Measurements from ENCODE around the gene TUBGCP6.

TUBGCP6 gene

DNA sequence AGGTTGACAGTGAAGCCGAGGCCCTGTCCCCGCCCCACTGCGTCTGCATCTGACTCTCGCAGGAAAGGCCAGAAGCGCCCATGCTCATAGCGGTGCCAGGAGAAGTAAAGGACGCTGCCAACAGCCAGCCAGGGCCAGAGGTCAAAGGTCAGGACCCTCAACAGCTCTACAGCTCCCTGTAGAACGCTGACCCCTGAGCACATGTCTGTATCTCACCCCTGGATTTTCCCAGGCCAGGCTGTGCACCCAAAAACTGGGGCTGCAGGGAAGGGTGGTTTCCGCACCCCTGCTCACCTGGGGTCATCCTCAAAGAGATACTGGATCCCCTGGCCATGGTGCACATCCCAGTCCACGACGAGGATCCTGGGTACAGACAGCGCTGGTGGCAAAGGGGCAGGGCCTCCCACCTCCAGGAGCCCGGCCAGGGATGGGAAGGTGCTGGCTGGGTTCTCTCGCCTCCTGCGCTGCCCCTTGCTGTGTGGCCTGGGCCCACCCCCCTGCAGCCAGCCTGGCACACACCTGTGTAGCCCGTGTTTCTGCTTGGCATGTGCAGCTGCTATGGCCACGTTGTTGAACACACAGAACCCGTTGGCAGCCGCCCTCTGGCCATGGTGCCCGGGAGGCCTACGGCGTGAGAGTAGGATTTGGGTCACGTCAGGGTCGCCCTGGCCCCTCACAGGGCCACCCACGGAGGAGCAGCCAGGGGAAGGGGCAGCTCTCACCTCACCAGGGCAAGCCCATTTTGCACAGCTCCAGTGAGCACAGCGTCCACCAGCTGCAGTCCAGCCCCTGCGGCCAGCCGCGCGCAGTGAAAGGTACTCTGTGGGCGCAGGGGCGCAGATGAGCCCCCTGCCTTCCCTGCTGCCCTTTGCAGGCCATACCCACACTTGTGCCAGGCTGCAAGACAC, 4.8 kb upstream of the TUBGCP6 start:
- DNase-seq, result no peak

DNA sequence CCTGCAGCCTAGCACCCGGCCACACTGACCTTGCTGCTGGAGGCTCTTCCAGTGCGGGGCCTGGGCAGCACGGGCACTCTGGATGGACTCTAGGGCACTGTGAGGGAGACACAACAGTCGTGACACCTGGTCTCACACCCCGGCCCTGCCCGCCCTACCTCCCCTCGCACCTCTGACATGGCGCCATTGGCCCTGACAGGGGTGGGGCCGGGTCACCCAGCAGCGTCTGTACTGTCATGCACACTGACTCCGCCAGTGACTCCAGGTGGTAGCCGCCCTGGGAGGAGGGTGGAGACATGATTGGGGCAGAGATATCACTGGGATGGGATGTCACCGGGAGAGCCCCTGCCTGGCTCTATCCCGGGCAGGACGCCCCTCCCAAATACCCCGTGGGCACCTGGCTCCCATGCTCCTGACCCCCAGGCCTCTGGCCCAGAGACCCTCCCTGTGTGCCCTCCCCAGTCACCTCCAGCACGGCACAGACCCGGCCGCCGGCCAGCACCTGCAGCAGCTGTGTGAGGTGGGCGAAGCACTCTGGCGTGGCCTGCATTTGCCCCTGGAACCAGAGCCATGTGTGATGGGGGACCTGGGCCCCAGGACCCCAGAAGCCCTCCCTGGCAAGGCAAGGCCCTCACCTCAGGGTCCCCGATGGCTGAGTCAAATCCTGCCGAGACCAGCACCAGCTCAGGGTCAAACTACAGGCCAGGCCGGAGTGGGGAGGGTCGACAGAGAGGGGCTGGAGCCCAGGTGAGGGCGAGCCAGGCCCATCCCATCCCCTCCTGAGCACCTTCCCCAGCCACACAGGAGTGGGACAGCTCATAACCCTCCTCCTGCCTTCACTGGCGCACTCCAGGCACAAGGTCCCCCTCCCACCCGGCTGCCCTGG, 3.6 kb upstream of the TUBGCP6 start:
- DNase-seq, result no peak

DNA sequence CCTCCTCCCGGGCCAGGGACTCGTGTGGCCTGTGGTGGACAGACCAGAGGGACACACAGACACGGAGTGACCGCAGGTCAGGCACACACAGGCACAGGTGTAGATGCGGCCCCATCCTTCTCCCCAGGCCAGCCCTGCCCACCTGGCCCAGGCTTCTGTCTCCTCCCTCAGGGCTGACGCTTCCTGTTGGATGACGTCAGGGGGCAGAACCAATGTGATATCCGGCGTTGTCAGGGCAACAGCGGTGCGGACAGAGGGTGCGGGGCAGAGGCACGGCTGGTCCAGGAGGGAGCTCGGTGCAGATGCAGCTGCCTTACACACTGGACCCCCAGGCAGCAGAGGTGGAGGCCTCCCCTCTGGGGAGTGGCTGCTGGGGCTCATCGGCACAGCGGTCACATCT, 2.9 kb upstream of the TUBGCP6 start:
- DNase-seq, result no peak

DNA sequence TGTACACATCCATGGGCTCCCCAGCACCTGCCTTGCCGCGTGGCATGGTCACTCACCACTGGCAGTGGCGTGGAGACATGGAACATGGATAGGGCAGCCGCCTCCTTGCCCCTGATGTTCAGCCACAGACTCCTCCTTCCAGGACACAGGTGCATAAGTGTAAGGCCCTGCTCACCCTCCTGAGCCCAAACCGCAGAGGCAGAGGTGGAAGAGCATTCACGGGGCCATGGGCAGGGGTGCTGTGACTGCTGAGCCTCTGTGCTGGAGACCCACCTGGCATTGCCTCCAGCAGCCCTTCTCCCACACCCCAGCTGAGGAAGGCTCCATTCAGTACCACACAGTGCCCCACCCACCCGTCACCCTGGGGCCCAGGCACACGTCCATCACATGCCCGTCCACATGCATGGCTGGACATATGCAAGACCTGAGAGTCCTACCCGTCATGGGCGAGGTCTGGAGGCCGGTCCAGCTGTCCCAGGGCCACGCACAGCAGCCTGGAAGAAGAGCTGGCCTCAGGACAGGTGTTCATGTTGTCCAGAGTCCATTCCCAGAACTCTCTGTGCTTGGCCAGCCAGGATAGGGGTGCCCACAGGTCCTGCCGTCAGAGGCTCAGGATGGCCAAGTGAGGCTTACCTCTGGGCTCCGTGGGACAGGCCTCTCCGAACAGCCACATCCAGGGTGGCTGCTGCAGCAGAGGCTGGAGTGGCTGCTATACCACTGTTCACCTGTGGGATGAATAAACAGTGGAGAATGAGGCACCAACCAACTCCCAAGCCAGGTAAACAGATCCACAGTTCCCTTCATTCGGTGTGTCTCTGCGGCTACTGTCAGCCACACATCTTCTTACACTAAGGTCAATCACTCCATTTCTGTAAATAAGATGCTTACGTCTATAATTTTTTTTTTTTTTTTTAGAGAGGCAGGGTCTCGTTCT, 1.7 kb upstream of the TUBGCP6 start:
- DNase-seq, result no peak

DNA sequence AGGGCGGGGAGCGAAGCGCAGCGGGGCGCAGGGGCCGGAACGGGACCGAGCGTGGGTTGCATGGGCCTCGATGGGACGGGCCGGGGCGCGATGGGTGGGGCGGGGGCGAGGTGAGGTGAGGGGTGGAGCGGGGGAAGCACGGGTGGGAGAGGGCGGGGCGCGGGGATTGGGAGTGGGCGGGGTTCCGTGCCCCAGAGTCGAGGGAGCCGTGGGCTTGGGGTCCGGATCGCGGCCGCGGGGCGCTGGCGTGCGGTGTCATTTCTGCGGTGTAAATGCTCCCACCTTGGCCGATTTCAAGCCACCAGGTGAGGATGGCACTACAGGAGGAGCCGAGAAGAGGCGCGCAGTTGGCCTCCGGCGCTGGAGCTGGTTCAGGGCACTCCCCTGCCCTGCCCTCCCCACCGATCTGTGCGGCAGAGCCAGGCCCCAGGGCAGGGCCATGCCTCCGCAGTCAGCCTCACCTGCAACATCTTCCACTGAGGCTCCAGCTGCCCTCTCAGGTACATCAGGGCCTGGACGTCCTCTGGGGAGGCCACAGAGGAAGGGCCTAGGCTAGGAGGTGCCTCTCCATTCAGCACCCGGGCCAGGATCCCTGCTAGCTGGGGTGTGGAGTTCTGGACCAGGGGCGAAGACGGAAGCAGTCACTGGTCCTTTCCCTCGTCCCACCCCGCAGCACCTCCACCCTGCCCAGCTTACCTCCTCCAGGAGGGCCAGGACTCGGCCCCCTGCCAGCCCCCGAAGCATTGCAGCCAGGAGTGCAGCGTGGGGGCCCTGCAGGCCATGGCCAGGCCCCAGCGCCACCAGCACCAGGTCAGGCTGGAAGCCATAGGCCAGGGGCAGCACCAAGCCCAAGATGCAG, 620 bp upstream of the TUBGCP6 start:
- DNase-seq, result no peak

DNA sequence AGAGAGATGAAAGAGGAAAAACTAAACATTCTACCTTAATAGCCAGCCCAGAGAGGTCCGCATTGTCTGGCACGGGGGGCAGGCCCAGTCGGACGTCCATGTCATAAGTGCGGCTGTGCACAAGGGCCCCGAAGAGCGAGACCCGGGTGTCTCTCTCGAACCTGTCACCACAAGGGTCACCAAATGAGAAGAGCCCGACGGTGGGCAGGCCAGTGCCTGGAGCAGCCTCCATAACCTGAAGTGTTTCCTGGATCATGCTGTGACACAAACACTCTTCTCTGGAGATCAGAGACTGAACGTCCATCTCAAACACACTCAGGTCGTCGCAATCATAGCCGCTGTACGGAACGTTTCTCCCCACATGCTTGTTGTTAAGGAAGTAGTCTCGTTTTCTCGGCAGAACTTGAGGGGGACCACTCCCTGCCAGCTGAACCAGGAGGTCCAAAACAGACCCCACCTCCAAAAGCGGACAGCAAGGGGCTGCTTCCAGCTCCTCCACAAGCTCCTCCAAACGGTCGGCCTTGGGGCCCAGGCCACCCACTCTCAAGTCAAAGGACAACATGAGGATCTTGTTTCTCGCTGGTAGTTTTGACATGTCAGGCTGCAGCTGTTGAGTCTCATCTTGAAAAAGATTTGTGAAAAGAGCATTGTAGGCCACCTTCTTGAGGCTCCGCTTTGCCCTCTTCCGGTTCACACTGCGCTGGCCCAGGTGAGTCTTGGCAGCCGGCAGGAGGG, 971 bp downstream of the TUBGCP6 start:
- DNase-seq, result no peak

DNA sequence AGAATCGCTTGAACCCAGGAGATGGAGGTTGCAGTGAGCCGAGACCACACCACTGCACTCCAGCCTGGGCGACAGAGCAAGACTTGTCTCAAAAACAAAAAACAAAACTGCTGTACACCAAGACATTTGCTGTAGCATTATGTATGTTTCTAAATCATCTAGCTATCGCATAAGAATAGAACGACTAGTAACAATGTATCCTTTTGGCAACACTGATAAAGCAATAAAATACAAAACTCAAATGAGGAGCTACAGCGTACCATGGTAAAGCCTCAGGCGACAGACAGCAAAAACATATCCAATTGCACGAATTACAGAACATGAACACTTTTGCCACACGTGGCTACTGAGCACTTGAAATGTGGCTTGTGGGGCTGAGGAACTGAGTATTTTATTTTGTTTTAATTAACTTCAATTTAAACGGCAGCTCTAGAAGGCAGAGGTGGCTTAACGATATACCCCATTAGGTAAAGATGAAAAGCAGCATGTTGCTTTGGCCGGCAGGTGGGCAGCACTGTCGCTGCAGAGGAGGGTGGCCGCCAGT, 2.3 kb downstream of the TUBGCP6 start:
- DNase-seq, result no peak

DNA sequence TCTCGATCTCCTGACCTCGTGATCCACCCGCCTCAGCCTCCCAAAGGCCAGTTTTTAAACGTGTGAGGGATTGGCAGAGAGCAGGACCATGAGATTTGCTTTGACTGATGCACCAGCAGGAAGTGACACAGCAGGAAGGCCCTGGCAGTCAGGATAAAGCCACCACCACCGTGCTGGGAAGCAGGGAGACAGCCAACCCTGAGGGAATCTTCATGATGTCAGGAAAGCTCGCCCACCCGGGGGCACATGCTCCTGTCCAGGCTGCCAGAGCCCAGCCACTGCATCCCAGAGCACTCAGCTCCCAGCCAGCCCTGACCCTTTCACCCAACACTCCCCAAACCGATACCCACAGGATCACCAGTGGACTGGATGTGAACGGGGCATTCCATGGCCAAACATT, 6.1 kb downstream of the TUBGCP6 start:
- DNase-seq, result no peak

DNA sequence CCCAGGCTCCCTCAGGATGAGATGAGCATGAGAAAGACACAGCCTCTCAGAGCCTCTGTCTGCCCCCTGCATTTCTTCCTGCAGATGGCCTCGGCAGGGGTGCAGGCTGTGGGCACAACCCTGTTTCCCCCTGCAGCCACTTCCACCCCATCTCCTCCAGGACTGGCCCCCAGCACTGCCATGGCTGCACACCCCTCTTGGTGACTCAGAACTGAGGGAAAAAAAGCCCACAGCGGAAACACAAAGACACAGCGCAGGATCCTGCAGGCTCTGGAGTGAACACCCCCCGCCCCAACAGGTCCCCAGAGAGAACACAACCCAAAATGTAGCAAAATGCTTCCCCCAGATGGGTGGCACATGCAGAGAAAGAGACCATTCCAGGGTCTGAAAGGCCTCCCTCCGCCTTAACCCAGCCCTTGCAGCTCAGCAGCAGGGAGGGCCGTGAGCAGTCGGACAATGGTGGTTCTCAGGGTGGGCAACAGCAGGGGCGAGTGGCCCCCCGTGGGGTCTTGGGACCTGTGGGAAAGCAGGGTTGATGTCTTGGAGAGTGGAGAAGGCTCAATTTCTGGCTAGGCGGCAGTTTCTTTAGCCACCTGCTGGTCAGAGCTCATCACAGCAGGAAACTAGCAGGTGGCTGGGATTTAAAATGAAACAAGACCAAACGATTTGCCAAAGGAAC, 8.0 kb downstream of the TUBGCP6 start:
- peak; percentile 37 for DNase-seq

DNA sequence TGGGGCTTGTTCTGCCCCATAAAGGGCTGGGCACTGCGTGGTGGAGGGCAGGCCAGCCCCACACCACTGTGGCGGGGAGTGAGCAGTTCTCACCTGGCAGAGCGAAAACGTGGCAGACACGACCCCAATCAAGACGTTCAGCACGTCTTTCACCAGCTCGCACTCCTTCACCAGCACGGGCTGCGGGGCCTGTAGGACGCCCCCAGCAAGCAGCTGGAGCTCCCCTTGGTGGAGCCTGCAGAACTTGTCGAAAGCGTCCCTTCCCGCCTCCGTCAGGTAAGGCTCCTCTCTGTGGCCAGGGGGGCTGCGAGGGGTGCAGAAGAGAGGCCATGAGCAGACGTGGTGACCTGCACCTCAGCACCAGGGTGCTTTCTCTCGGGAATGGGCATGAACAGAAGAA, 11.6 kb downstream of the TUBGCP6 start:
- no peak for DNase-seq

DNA sequence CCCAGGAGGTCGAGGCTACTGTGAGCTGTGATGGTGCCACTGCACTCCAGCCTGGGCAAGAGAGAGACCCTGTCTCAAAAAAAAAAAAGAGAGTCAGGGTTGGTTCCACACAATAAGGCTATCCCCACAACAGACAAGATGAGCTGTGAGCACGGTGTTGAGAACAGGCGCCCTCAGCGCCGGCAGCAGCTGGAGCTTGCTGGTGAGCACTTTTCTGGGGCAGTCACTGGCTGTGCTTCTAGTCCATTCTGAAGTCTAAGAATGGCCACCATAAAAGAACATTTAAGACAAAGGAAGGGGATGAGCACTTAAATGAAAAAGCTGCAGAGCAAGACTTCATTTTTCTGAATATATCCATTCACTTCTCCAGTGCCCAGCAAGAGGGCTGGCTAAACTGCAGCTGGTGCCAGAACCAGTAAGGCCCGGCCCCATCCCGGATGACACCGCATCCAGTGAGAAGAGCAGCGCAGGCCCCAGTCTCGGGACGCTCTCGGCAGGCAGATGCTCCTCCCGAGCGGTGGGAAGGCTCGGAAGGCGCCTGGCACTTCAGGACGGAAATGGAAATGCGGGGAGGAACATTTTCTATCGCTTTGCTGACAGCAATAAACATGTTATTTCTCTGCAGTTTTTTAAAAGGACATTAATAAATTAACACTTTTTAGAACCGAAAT, 12.2 kb downstream of the TUBGCP6 start:
- DNase-seq, result no peak

DNA sequence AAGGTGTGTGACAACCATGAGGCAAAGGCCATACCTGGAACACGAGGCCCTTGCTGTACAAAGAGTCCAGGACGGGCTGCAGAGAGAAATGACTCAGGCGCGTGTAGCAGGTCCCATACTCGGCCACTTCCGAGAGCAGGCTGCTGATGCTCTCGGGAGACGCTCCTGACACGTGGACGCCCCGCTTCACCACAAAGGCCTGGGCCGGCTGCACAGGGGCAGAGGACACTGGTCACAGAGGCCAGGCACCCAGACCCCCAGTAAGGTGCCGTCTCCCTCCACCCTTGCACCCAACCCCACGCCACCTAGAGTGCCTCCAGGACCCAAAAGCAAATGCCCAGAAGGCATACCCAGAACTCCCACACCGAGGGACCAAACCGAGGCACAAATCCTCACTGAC, 15.5 kb downstream of the TUBGCP6 start:
- no peak for DNase-seq

DNA sequence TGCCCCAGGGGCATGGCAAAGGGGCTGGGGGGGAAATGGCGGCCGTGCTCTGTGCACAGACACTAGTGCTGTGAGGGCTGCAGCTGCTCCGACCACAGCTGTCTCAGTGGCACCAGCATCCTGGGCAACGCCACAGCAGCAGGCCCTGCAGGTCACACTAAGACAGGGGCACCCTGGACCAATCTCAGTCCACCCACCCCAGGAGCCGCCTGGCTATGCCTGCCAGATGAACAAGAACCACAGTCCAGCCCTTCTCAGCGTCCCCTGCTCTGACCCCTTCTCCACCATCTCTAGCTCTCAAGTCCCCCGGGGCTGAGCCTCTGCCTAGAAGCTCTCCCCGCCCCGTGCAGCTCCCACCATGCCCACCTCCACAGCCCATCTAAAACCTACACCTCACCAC, 16.5 kb downstream of the TUBGCP6 start:
- no peak for DNase-seq

DNA sequence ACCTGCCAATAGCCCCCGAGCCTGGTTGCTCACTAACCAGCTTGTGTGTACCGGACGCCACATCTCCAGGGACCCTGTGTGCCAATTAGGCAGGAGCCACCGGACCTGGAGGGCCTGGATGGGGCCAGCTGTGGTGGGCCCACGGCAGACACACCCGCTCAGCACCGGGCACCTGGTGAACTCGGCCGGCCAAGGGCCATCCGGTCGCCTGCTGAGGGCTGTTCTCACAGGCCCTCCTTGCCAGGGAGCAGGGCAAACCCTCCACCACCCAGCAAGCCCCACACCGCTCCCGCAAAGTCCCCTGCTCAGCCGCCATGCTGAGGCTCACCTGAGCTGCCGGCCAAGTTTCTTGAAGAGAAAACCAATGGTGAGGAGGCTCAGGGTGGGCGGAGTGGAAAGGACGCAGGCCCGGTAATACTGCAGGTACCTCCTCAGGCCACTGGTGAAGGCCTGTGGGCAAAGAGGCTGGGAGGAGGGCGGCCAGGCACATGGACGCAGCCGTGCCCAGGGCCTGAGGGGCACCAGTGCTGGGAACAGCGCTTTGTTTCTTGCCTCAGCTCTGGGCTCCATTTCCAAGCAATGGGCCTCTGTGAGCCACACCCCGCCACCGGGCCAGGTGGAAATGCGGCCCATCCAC, 17.1 kb downstream of the TUBGCP6 start:
- no peak for DNase-seq

DNA sequence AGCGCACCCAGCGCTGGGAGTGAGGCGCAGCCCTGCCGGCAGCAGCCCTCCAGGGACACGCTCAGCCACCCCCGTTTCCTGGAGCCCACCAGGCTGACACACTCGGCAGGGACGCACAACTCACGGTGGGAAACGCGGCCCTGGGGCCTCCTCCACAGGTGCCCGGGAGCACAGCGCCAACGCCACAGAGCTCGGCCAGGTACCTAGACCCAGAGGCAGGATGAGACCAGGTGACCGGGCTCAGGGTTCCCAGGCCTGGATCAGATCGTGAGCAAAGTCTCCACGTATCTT, 18.0 kb downstream of the TUBGCP6 start:
- no peak for DNase-seq

DNA sequence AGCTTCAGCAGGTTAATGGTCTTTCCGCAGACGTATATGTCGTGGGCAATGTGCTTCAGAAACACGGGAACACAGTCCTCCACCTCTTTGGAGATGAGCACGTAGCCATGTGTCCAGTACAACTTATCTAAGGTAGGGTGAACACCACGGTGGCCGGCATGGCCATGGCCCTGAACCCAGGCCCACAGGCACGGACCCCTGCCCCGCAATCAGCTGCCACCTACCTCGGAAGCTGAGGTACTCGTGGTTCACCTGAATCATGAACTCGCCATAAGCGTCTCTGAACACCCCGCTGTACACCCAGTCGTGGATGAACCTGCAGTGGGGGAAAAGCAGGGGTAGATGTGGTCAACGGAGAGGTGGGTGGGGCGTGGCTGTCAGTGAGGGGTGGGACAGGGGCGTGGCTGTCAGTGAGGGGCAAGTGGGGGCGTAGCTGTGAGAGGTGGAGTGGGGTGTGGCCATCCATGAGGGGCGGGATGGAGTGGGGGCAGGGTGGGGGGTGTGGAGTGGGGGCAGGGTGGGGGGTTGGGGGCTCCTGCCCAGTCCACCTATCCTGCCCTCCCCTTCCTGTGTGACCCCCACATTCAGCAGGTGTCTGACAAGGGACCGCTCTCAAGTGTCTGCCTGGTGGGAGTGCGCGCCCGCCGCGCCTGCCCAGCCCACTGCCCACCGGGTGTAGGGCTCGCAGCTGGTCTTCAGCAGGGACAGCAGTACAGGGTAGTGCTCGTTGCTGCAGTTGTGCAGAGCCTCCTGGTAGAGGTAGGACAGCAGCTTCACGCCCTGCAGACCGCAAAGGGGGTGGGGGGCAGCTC, 18.6 kb downstream of the TUBGCP6 start:
- no peak for DNase-seq

DNA sequence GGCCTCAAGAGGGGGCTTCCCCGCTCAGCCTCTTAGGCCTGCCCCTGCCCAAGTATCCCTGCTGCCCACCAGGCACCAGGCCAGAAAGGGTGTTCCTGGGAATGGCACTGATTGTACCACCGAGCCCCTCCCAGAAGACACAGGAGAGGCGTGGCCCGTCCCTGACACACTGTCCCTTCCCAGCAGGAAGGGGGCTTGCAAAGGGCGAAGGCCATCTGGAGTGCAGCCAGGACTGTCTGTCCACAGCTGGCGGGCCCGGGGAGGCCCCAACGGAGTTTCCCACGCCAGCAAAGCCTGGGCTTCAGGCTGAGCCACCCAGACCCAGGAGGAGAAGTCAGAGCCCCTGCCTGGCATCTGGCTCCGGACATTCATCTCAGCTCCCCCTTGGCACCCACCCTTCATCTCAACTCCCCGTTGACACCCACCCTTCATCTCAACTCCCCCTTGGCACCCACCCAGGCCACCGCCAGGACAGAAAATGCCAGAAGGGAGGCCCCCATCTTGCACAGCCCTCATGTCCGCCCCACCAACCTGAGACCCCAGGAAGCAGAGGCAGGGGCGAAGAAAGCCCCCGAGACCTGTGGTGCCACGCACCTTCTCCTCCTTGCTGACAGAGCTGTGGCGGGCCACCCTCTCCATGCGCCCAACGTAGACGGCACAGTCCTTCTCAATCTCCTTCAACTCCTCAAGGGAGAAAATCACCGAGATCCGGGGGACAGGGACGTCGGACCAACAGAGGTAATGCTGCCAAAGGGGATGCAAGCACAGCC, 19.4 kb downstream of the TUBGCP6 start:
- DNase-seq, result no peak

DNA sequence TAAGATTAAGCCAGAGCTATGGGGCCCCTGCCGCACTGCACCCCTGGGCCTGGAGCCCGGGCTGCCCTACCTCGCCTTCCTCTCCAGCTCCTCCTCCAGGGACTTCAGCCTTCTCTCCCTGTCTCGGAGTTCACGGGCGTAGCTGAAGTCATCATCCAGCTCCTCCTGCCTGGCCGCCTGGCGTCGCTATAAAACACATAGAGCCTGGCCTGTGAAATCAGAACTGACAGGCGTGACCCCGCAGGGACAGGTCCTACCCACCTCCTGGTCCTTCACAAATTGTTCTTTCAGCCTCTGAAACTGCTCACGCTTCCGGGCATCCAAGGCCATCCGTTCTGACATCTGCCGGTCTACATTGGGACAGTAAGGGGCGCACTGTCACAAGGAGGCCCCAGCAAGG, 20.8 kb downstream of the TUBGCP6 start:
- DNase-seq, result peak; percentile 63

Data from retina (tissue), 1 donor.